HL-60 (cell line): ENCODE results near the gene MCF2.

Source experiments
- DNase-seq, 2 experiments: peaks; one replicate each; pipeline ENCODE4 v3.0.0-alpha.2; 2010 to 2020; ENCODE audit warnings: low read depth in 1 of 2, low spot score in 1 of 2
- H3K27ac ChIP-seq: fragments of 250-450 bp; sonication (Bioruptor Pico); replicated peaks from 2 replicates; pipeline ENCODE4 v1.5.1; 2020; ENCODE audit warnings: mild to moderate bottlenecking, moderate library complexity
- H3K27me3 ChIP-seq: fragments of 250-450 bp; sonication (Bioruptor Pico); 2 replicates; pipeline ENCODE4 v1.5.1; 2021; ENCODE audit warnings: mild to moderate bottlenecking, moderate library complexity; ENCODE audit not compliant: insufficient read depth, poor library complexity, severe bottlenecking
- H3K4me3 ChIP-seq: replicated peaks from 2 replicates; pipeline ENCODE4 v1.5.1; 2011; ENCODE audit warnings: mild to moderate bottlenecking, control low read depth, low read length; ENCODE audit not compliant: insufficient read depth
- CTCF ChIP-seq: IDR thresholded peaks from one replicate; pipeline ENCODE4 v1.5.1; 2011; ENCODE audit warnings: low read length, control low read depth, inconsistent platforms; ENCODE audit not compliant: insufficient read depth
- GABPA ChIP-seq: IDR thresholded peaks from 2 replicates; pipeline ENCODE4 v1.6.1; 2012; ENCODE audit warnings: low read depth
- POLR2AphosphoS5 ChIP-seq: IDR thresholded peaks from 2 replicates; pipeline ENCODE4 v1.6.1; 2012; ENCODE audit warnings: low read depth
- REST ChIP-seq: IDR thresholded peaks from 2 replicates; pipeline ENCODE4 v1.6.1; 2012; ENCODE audit warnings: low read depth; ENCODE audit not compliant: insufficient replicate concordance
- SPI1 ChIP-seq: IDR thresholded peaks from 2 replicates; pipeline ENCODE4 v1.6.1; 2012; ENCODE audit warnings: low read depth, mild to moderate bottlenecking, borderline replicate concordance

Gene MCF2

GRCh38 chrX:139538907-139539790 lies 168.8 kb downstream of the MCF2 start:
- DNase-seq = no peak
- H3K4me3 ChIP-seq = no peak overlapping the region
- H3K27me3 ChIP-seq = no peaks in the 10 kb centered on the region
- TF ChIP-seq POLR2AphosphoS5 = no peak
- no peak for TF ChIP-seq SPI1
- no peak for TF ChIP-seq GABPA
- H3K27ac ChIP-seq = no peak overlapping the region

GRCh38 chrX:139533444-139533843 lies 174.5 kb downstream of the MCF2 start:
- DNase-seq = no peak
- H3K27me3 ChIP-seq = no peaks in the 10 kb centered on the region
- TF ChIP-seq REST (no peak), POLR2AphosphoS5 (no peak), GABPA (no peak), CTCF (no peak), SPI1 (no peak)
- H3K27ac ChIP-seq = no peak overlapping the region
- H3K4me3 ChIP-seq = no peak overlapping the region

GRCh38 chrX:139532834-139533233 lies 175.1 kb downstream of the MCF2 start:
- Histone ChIP-seq H3K27ac (no peak overlapping the region), H3K4me3 (no peak overlapping the region), H3K27me3 (no peaks in the 10 kb centered on the region)
- TF ChIP-seq POLR2AphosphoS5 (no peak), GABPA (no peak), SPI1 (no peak), REST (no peak), CTCF (no peak)
- DNase-seq = no peak
